Naive thymus-derived CD8-positive, alpha-beta T cell (primary cell): ENCODE measurements around the gene ARFGAP3. TPM values are rescaled to one million over a fixed set of nuclear protein-coding genes. Genes with fewer than 3 reads are reported as not detected.
A peak's percentile ranks its signal among the peaks of the same experiment; 100 is the strongest.

ENCODE experiments used
- ATAC-seq, 2 donors: fragments of 150-1000 bp; cut with Tn5 transposase in 1 of 2; sonication (Bioruptor Pico), chemical (Tn5 transposase) in 1 of 2; 1 replicate in 1 of 2; 2 replicates in 1 of 2; pipeline ENCODE4 v1.10.0; 2021; ENCODE audit warnings: mild to moderate bottlenecking in 2 of 2, moderate library complexity in 2 of 2
- POLR2A ChIA-PET: fragments of 350-600 bp; sonication (Branson Sonifier 250); formaldehyde crosslinking; loops from one replicate; lab custom pipeline; 2021; ENCODE audit warnings: antibody characterized with exemption; lab: Charles Lee
- DNase-seq, 10 donors: peaks; one replicate each; pipeline versions ENCODE4 v3.0.0 to v3.0.0-alpha.2; 2020 to 2022
- H3K27ac Mint-ChIP-seq, 10 donors: one replicate each; pipeline ENCODE4 v1.8.0; 2020 to 2022; ENCODE audit warnings: mild to moderate bottlenecking in 10 of 10, mixed read lengths in 10 of 10, moderate library complexity in 4 of 10, inconsistent platforms in 1 of 10
- H3K27me3 Mint-ChIP-seq, 5 donors: one replicate each; pipeline ENCODE4 v1.8.0; 2021 to 2022; ENCODE audit warnings: mixed read lengths in 5 of 5
- H3K36me3 Mint-ChIP-seq, 3 donors: one replicate each; pipeline ENCODE4 v1.8.0; 2020 to 2022; ENCODE audit warnings: mixed read lengths in 3 of 3, mild to moderate bottlenecking in 2 of 3, inconsistent platforms in 1 of 3
- H3K4me1 Mint-ChIP-seq, 4 donors: one replicate each; pipeline ENCODE4 v1.8.0; 2021 to 2022; ENCODE audit warnings: mixed read lengths in 4 of 4
- H3K4me3 Mint-ChIP-seq, 10 donors: one replicate each; pipeline ENCODE4 v1.8.0; 2020 to 2022; ENCODE audit warnings: mild to moderate bottlenecking in 10 of 10, mixed read lengths in 10 of 10, moderate library complexity in 6 of 10, inconsistent platforms in 1 of 10
- H3K9me3 Mint-ChIP-seq, 9 donors: one replicate each; pipeline ENCODE4 v1.8.0; 2020 to 2022; ENCODE audit warnings: mixed read lengths in 9 of 9, mild to moderate bottlenecking in 3 of 9, inconsistent platforms in 1 of 9, moderate library complexity in 1 of 9
- polyA plus RNA-seq, 3 donors: library from polyadenylated mRNA; unstranded; fragments of 300-500 nt; fragmentation: Illumina TruSeq; gene quantifications; one replicate each; pipeline ENCODE4 v1.2.3, GENCODE V29; 2021
- total RNA-seq, 8 experiments: library from RNA in 2 of 8; stranded (reverse) in 2 of 8; gene quantifications; one replicate each; pipeline ENCODE4 v1.2.3 and lab custom pipeline; 2021 to 2026

Gene ARFGAP3
- total and polyA plus RNA-seq, 5 experiments from 2014 or later: 22.3 to 44.7 (median 32.9) TPM

GRCh38 chr22:42856179-42856864 is 751 bp downstream of the ARFGAP3 start:
- H3K36me3 Mint-ChIP-seq: no peaks in the 10 kb centered on the region
- no peaks in the 10 kb centered on the region for H3K27me3 Mint-ChIP-seq
- H3K4me3 Mint-ChIP-seq: peak overlapping the region; percentile 82 to 90 (median 86)
- no peaks in the 10 kb centered on the region for H3K9me3 Mint-ChIP-seq
- peaks cover 4 to 30% (median 16%) of the 10 kb centered on the region in 4 donors for H3K4me1 Mint-ChIP-seq
- ATAC-seq (peak; percentile 53 to 58), DNase-seq (peak in 8 of 10 donors; percentile 44 to 78 (median 64))
- POLR2A ChIA-PET: interaction anchor here (0.6 to 1.9 kb wide), 4 partner anchors 15 to 331 kb away, joined by 3 to 10 read pairs (median 5); partner anchors contain the start of genes POLDIP3 and TTLL12
- H3K27ac Mint-ChIP-seq: peak overlapping the region; percentile 80 to 94 (median 88)

- H3K9me3 Mint-ChIP-seq: no peaks in the 10 kb centered on the region
- ATAC-seq (no peak), DNase-seq (no peak)
- peak overlapping the region; percentile 82 to 90 (median 86) for H3K4me3 Mint-ChIP-seq
- H3K27me3 Mint-ChIP-seq: no peaks in the 10 kb centered on the region
- POLR2A ChIA-PET: no interaction called here
- H3K36me3 Mint-ChIP-seq: no peaks in the 10 kb centered on the region
- peak overlapping the region in 9 of 10 donors; percentile 80 to 94 (median 88) for H3K27ac Mint-ChIP-seq
- peaks cover 4 to 29% (median 22%) of the 10 kb centered on the region in 4 donors for H3K4me1 Mint-ChIP-seq
Measured at GRCh38 chr22:42855721-42856120, 1.4 kb downstream of the ARFGAP3 start.

GRCh38 chr22:42855211-42855610 is 1.9 kb downstream of the ARFGAP3 start:
- H3K4me3 Mint-ChIP-seq: peak overlapping the region; percentile 13 to 87 (median 55)

DNA sequence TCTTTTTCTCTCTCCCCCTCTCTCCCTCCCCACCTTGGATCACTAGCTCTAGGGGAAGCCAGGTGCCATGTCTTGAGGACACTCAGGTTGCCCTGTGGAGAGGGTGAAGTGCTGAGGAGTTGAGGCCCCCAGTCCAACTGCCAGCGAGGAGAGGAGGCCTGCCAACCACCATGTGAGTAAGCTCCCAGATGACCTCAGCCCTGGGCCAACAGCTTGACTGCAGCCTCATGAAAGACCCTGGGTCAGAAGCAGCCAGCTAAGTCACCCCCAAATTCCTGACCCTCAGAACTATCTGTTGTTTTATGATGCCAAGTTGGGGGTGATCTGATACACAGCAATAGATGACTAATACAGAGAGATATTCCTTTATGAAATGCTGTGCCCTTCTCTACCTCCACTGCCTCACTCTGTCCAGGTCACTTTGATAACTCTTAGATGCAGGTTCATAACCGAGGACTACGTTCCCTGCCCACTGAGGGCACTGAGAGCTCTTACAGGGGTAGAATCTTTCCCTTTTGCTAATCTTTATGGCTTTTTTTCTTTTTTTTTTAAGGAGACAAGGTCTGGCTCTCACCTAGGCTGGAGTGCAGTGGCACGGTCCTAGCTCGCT is 8.0 kb downstream of the ARFGAP3 start:
- peaks cover 6 to 29% (median 19%) of the 10 kb centered on the region in 4 donors for H3K4me1 Mint-ChIP-seq
- POLR2A ChIA-PET: interaction anchor here (0.5 to 0.7 kb wide), 2 partner anchors 46 to 81 kb away, joined by 3 read pairs; no protein-coding TSS in a partner anchor
- H3K36me3 Mint-ChIP-seq: peaks cover 6 to 31% (median 19%) of the 10 kb centered on the region in 3 donors
- peak overlapping the region in 2 of 10 donors; percentile 61 to 71 for H3K27ac Mint-ChIP-seq
- DNase-seq (no peak), ATAC-seq (no peak)
- H3K27me3 Mint-ChIP-seq: no peaks in the 10 kb centered on the region
- no peak overlapping the region for H3K4me3 Mint-ChIP-seq
- no peaks in the 10 kb centered on the region for H3K9me3 Mint-ChIP-seq

More at GRCh38 chr22:42855211-42855610, 1.9 kb downstream of the ARFGAP3 start:
- POLR2A ChIA-PET: interaction anchor here (1.7 kb wide), 1 partner anchor 27 kb away, joined by 5 read pairs; no protein-coding TSS in a partner anchor
- peaks cover 6 to 30% (median 20%) of the 10 kb centered on the region in 4 donors for H3K4me1 Mint-ChIP-seq
- DNase-seq (no peak), ATAC-seq (no peak)
- no peaks in the 10 kb centered on the region for H3K36me3 Mint-ChIP-seq
- no peaks in the 10 kb centered on the region for H3K27me3 Mint-ChIP-seq
- peak overlapping the region in 6 of 10 donors; percentile 12 to 84 (median 72) for H3K27ac Mint-ChIP-seq
- H3K9me3 Mint-ChIP-seq: no peaks in the 10 kb centered on the region

GRCh38 chr22:42847110-42847509 is 10.0 kb downstream of the ARFGAP3 start:
- Mint-ChIP-seq H3K36me3 (peaks cover 6 to 49% (median 22%) of the 10 kb centered on the region in 3 donors), H3K9me3 (no peaks in the 10 kb centered on the region), H3K27me3 (no peaks in the 10 kb centered on the region), H3K27ac (no peak overlapping the region), H3K4me1 (peaks cover 9 to 41% (median 26%) of the 10 kb centered on the region in 4 donors), H3K4me3 (no peak overlapping the region)
- DNase-seq (no peak), ATAC-seq (no peak)
- POLR2A ChIA-PET: no interaction called here

- POLR2A ChIA-PET: no interaction called here
- Mint-ChIP-seq H3K27ac (peak overlapping the region in 1 of 10 donors; percentile 19), H3K27me3 (no peaks in the 10 kb centered on the region), H3K9me3 (no peaks in the 10 kb centered on the region), H3K4me3 (no peak overlapping the region), H3K4me1 (peaks cover 11 to 36% (median 27%) of the 10 kb centered on the region in 4 donors), H3K36me3 (peaks cover 6 to 69% (median 28%) of the 10 kb centered on the region in 3 donors)
- no peak for DNase-seq
- no peak for ATAC-seq
Measured at GRCh38 chr22:42844756-42845155, 12.3 kb downstream of the ARFGAP3 start.

DNA sequence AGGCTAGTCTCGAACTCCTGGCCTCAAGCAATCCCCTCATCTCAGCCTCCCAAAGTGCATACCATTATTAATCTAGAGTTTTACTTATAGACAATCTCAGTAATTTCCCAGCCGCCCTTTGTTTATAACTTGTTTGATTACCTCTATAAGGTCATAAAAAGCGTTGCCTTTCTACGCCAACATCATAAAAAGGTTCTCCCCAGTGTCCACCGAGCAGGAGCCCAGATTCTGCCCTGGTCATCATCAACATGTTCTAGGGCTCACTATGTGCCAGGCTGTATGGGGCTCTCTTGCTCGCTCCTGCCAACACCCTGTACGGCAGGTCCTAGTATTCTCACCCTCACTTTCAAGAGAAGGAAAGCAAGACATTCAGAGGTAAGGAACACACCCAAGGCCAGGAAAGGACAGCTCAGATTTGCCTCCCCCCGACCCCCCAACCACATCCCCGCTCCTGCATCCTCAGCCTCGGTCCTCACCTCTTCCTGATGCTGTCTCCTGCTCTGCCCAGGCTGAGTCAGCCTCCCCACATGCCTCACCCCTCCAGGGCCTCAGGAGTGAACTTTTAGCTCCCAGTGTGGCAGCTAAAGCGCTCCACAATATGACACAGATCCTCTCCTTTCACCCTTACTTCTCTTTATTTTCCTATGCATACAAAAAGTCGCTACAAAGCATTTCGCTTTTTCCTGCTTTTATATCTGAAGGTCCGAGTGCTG is 14.3 kb downstream of the ARFGAP3 start:
- no peaks in the 10 kb centered on the region for H3K27me3 Mint-ChIP-seq
- ATAC-seq (no peak), DNase-seq (no peak)
- H3K4me3 Mint-ChIP-seq: no peak overlapping the region
- H3K27ac Mint-ChIP-seq: peak overlapping the region in 6 of 10 donors; percentile 6 to 42 (median 34)
- POLR2A ChIA-PET: interaction anchor here (1.1 kb wide), 1 partner anchor 8 kb away, joined by 3 read pairs; no protein-coding TSS in a partner anchor
- H3K9me3 Mint-ChIP-seq: no peaks in the 10 kb centered on the region
- H3K36me3 Mint-ChIP-seq: peaks cover 6 to 71% (median 28%) of the 10 kb centered on the region in 3 donors
- H3K4me1 Mint-ChIP-seq: peaks cover 11 to 27% (median 22%) of the 10 kb centered on the region in 4 donors

- Mint-ChIP-seq H3K36me3 (peaks cover 6 to 69% (median 25%) of the 10 kb centered on the region in 3 donors), H3K27ac (peak overlapping the region in 1 of 10 donors; percentile 64), H3K4me3 (no peak overlapping the region), H3K9me3 (no peaks in the 10 kb centered on the region), H3K4me1 (peaks cover 11 to 27% (median 22%) of the 10 kb centered on the region in 4 donors), H3K27me3 (no peaks in the 10 kb centered on the region)
- DNase-seq (no peak), ATAC-seq (no peak)
- POLR2A ChIA-PET: interaction anchor here (0.6 to 0.7 kb wide), 3 partner anchors 15 to 174 kb away, joined by 3 to 6 read pairs (median 4); partner anchors contain the start of gene PACSIN2
Measured at GRCh38 chr22:42841444-42841843, 15.6 kb downstream of the ARFGAP3 start.

- Mint-ChIP-seq H3K27me3 (no peaks in the 10 kb centered on the region), H3K27ac (no peak overlapping the region), H3K4me1 (peaks cover 5 to 9% (median 6%) of the 10 kb centered on the region in 4 donors), H3K9me3 (no peaks in the 10 kb centered on the region), H3K4me3 (no peak overlapping the region), H3K36me3 (peaks cover 6 to 69% (median 23%) of the 10 kb centered on the region in 3 donors)
- ATAC-seq (no peak), DNase-seq (no peak)
- POLR2A ChIA-PET: interaction anchor here (0.6 kb wide), 2 partner anchors 42 to 183 kb away, joined by 4 to 5 read pairs; no protein-coding TSS in a partner anchor
Measured at GRCh38 chr22:42837556-42837955, 19.5 kb downstream of the ARFGAP3 start.

- POLR2A ChIA-PET: no interaction called here
- peaks cover 6 to 73% (median 22%) of the 10 kb centered on the region in 3 donors for H3K36me3 Mint-ChIP-seq
- no peak overlapping the region for H3K4me3 Mint-ChIP-seq
- no peaks in the 10 kb centered on the region for H3K9me3 Mint-ChIP-seq
- no peak for DNase-seq
- ATAC-seq: no peak
- no peak overlapping the region for H3K27ac Mint-ChIP-seq
- peaks cover 2 to 5% (median 4%) of the 10 kb centered on the region in 4 donors for H3K4me1 Mint-ChIP-seq
- no peaks in the 10 kb centered on the region for H3K27me3 Mint-ChIP-seq
Measured at GRCh38 chr22:42836026-42836425, 21.0 kb downstream of the ARFGAP3 start.

DNA sequence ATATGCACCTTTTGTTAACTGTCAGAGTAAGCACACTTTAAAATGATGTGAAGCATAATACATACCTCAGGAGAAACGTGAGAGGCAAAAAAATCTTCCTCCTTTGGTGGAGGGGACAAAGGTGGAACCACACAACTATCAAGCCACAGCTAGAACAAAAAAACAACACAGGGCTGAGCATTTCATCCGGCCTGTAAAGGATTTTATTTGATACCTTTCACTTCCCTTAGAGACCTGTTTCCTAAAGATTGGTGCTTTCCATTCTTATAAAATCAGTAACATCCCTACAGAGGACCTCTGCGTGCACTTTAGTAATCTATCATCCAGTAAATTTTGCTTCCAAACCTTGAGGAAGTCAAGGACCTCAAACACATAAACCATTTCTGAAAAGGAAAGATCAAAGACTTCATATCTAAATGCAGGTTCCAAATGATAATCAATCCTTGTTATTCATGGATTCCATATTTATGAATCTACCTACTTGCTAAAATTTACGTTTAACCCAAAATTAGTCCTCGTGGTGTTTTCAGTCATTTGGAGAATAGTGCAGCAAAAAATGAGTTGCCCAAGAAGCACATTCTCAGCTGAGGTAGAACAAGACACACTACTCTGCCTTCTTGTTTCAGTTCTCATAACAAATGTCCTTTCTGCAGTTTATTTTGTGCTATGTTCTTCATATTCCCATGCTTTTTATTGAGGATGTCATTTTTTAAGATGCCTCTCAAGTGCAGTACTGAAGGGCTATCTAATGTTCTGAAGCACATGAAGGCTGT is 22.7 kb downstream of the ARFGAP3 start:
- Mint-ChIP-seq H3K4me1 (peaks cover 3 to 9% (median 7%) of the 10 kb centered on the region in 4 donors), H3K27ac (peak overlapping the region in 1 of 10 donors; percentile 37), H3K36me3 (peaks cover 6 to 72% (median 19%) of the 10 kb centered on the region in 3 donors), H3K9me3 (no peaks in the 10 kb centered on the region), H3K4me3 (no peak overlapping the region), H3K27me3 (no peaks in the 10 kb centered on the region)
- DNase-seq: no peak
- no peak for ATAC-seq
- POLR2A ChIA-PET: no interaction called here
